ENCODE results near the gene TSPY2. TPM values are rescaled to one million over a fixed set of nuclear protein-coding genes. Genes with fewer than 3 reads are reported as not detected.
"Not testable (repeated sequence)": the region's sequence is repeated elsewhere in the genome, so short reads cannot be mapped to it uniquely, and the experiment has no call there.

The TSPY2 gene
- not detected for polyA plus RNA-seq

GRCh38 chrY:6245923-6246322 is at the start of gene TSPY2:
TSS of gene TSPY2 (plus strand) at chrY:6246223. CDS start at chrY:6246269, 46 bp downstream.
- H3K4me3 Mint-ChIP-seq; H3K36me3 Mint-ChIP-seq; H3K4me1 Mint-ChIP-seq; H3K27ac Mint-ChIP-seq; DNase-seq; H3K27me3 Mint-ChIP-seq (ENCODE audit: low read depth in 3 of 3); H3K9me3 Mint-ChIP-seq: not testable (repeated sequence)

GRCh38 chrY:6209565-6209964 is 36.5 kb upstream of the TSPY2 start:
- H3K4me3 Mint-ChIP-seq; H3K36me3 Mint-ChIP-seq; H3K27me3 Mint-ChIP-seq (ENCODE audit: low read depth in 3 of 3); H3K27ac Mint-ChIP-seq; H3K9me3 Mint-ChIP-seq; H3K4me1 Mint-ChIP-seq; DNase-seq: not testable (repeated sequence)

GRCh38 chrY:6217045-6217444 is 29.0 kb upstream of the TSPY2 start:
- H3K27me3 Mint-ChIP-seq (ENCODE audit: low read depth in 3 of 3); H3K36me3 Mint-ChIP-seq; DNase-seq; H3K27ac Mint-ChIP-seq; H3K4me3 Mint-ChIP-seq; H3K4me1 Mint-ChIP-seq; H3K9me3 Mint-ChIP-seq: not testable (repeated sequence)

- H3K4me1 Mint-ChIP-seq; DNase-seq; H3K27ac Mint-ChIP-seq; H3K9me3 Mint-ChIP-seq; H3K27me3 Mint-ChIP-seq (ENCODE audit: low read depth in 3 of 3); H3K36me3 Mint-ChIP-seq; H3K4me3 Mint-ChIP-seq: not testable (repeated sequence)
Measured at GRCh38 chrY:6269839-6270238, 23.8 kb downstream of the TSPY2 start.
